RPMI8226 (cell line): ENCODE data around the gene TSSK1B.

ENCODE experiments used
- DNase-seq: peaks from one replicate; pipeline ENCODE4 v3.0.0-alpha.2; 2015

TSSK1B gene

DNA sequence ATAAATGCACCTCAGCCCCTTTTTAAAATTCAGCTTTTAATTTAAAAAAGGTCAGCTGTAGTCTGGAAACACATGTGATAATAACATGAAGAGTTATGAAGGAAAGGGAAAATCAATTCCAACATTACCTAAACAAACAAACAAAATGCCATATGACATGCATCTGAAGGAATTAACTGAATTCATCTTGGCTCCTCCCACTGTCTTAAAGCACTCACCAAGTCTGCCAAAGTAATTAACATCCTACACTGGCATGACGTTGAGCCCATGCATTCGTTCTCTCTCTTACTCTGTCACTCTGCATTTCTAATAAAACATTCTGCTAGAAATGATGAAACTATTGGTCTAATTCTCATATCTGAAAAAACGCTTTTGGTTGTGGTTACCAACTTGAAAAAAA is 37.7 kb downstream of the TSSK1B start:
- DNase-seq: no peak

DNA sequence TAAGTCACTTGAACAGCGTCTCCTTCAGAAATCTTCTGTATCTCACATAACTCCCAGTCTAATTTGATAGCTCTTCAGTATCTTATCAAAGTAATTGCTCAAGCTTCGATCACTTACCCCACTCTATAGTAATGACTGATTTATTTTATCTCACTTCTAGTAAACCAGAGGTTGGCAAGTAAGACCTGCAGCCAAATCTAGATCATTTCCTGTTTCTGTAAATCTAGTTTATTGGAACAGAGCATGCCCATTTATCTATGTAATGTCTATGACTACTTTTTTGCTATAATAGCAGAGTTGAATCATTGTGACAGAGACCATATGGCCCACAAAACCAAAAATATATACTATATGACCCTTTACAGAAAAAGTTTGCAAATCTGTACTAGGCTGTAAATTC is 40.1 kb downstream of the TSSK1B start:
- DNase-seq: no peak

- DNase-seq: no peak
Observed at GRCh38 chr5:113390224-113390623, 44.6 kb downstream of the TSSK1B start.

GRCh38 chr5:113389116-113389515 is 45.7 kb downstream of the TSSK1B start:
- no peak for DNase-seq

GRCh38 chr5:113387844-113388243 is 46.9 kb downstream of the TSSK1B start:
- no peak for DNase-seq

GRCh38 chr5:113384782-113385285 is 50.0 kb downstream of the TSSK1B start:
- no peak for DNase-seq

DNA sequence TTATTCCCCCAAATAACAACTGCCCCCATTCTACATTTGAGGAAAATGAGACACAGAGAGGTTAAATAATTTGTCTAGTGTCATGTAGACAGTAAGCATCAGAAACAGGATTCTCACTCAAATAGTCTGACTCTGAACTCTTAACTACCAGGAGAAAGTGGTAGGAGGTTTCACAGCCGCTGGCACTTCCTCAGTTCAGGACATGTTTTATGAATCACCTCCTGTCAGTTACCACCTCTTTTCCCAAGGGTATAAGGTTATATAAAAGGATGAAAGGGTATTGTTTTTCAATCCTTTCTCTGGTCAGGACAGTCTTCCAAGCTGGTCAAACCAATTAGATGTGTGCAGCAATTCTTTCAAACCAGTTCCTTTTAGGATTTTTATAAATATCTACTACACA is 52.1 kb downstream of the TSSK1B start:
- no peak for DNase-seq
